EH (cell line): ENCODE measurements around the gene HOXA10.

Experiments
- DNase-seq: peaks from one replicate; pipeline ENCODE4 v3.0.0-alpha.2; 2015; ENCODE audit warnings: low read depth

Gene HOXA10

DNA sequence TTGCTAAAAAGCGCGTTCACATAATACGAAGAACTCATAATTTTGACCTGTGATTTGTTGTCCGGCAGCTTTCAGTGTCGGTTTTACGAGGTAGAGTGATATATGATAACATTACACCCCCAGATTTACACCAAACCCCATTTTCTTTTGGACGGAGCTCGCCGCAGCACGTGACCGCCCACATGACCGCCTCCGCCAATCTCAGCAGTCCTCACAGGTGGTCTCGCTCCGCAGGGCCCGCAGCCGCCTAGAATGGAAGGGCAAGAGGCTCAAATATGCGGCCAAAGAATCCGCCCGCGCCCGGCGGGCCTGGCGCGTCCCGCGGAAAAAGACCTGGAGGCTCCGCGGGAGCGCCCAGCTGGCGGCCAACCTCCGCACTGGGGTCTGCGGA lies 17.6 kb downstream of the HOXA10 start, which contains the start of gene HOXA7:
Gene HOXA7 (minus strand): TSS at position 168 of the 391 bp plus-strand sequence. CDS start 130 bp downstream, at position 38.
- DNase-seq: peak; percentile 77

DNA sequence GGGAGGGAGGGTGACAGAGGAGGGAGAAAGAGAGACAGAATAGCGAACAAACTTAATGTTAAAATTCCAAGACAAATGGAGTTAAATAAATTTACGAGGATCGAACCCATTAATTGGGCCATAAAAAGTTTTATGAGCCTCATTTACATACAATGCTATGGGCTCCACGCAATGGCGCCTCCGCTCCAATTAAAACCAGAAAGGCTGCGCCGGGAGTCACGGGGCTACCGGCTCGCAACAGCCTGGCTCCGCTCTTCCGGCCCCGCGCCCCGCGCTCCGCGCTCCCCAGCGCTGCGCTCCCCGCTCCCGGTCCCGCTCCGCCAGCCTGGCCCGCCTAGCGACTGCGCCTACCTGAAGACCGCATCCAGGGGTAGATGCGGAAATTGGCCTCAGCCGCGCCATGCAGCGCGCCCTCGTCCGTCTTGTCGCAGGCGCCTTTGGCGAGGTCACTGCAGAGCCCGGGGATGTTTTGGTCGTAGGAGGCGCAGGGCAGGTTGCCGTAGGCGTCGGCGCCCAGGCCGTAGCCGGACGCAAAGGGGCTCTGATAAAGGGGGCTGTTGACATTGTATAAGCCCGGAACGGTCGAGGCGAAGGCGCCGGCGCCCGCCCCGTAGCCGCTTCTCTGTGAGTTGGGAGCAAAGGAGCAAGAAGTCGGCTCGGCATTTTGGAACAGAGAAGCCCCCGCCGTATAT lies 18.2 kb downstream of the HOXA10 start:
- peak; percentile 52 for DNase-seq

DNA sequence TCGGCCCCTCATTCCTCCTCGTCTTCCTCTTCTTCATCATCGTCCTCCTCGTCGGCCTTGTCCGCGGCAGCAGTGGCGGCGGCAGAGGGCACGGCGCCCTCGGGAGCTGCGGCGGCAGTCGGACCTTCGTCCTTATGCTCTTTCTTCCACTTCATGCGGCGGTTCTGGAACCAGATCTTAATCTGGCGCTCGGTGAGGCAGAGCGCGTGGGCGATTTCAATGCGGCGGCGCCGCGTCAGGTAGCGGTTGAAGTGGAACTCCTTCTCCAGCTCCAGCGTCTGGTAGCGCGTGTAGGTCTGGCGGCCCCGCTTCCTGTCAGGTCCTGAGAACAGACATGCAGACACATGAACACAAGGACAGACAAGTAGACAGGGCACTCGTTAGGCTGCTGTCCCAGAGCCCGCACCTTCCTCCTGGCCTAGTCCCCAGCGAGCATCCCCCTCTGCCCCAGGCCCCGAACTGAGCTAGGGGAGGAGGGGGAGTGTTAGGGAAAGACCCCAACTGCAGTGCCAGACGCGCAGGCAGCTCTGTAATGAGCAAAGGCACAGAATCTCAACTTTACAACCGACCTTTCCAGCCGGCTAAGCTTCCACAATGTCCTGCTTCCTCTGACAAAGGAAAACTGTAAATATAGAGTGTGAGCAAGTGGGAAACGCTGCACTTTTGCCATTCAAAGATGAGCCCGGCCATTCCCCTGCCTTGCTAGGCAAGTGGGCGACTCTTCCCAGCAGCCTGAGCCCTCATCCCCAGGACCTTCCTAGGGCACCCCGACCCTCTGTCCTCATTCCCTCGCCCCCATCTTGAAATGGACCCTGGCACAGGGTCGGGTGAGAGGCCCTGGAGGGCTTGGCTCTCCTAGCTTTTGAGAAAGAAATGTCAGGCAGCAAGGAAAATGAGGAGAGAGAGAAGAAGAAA lies 19.0 kb downstream of the HOXA10 start:
- DNase-seq: no peak

DNA sequence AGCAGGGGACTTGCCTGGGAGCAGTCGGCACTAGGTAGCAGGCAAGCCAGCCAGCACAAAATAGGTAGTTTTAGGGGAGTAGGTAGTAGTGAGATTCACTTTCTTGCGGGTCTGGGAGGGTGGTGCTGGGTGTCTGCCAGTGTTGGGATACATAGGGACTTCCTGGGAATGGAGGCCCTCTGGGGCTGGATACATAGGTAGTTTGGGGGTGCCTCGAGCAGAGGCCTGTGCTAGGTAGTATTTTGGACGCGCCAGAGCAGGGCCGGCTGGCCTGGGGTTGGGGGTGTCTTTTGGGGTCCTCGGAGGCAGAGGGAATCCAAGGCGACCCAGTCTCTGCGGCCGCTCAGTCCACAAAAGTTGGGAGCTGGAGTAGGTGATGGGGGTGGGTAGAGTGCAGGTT lies 19.8 kb downstream of the HOXA10 start:
- no peak for DNase-seq

DNA sequence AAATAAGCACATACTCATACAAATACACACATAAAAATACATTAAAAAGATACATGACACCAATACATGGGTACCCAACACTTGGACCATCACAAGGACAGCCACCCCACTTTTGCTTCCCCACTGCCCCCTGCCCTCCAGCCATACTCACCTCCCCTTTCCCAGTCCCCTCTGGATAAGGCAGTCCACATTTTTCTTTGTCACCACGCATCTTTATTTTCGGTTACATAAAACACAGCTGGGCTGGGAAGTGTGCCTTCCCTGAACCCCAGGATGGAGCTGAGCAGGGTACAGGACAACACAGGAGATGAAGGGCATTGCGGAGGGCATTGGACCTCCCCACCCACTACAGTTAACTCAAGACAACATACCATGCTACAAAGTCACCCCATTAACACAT lies 20.6 kb downstream of the HOXA10 start:
- no peak for DNase-seq

DNA sequence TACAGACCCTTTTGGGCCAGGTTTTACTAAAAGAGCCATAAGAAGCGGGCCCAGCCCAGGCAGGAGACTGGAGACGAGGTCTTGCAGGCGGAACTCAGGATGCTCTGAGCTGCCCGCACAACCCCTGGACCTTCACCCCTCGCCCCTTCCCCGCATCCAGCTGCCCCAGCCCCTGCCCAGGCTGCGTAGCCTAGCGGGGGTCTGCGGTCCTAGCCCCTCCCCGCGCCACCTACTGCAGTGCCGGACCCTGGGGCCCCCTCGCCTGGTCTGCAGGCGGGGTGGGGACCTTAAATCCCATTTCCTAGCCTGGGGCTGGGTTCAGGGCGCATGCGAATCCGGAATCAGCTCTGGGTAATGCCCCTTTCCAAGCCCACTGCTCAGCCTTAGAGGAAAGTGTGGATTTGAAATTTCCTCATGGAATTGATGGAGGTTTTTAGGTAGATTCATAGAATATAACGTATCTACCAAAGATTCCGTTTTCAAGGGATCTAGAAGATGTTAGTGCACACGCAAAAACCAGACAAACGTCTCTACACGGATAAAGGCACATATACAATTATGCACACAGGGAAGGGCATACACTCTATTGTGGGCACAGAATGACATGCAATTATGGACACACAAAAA lies 21.2 kb downstream of the HOXA10 start:
- no peak for DNase-seq

DNA sequence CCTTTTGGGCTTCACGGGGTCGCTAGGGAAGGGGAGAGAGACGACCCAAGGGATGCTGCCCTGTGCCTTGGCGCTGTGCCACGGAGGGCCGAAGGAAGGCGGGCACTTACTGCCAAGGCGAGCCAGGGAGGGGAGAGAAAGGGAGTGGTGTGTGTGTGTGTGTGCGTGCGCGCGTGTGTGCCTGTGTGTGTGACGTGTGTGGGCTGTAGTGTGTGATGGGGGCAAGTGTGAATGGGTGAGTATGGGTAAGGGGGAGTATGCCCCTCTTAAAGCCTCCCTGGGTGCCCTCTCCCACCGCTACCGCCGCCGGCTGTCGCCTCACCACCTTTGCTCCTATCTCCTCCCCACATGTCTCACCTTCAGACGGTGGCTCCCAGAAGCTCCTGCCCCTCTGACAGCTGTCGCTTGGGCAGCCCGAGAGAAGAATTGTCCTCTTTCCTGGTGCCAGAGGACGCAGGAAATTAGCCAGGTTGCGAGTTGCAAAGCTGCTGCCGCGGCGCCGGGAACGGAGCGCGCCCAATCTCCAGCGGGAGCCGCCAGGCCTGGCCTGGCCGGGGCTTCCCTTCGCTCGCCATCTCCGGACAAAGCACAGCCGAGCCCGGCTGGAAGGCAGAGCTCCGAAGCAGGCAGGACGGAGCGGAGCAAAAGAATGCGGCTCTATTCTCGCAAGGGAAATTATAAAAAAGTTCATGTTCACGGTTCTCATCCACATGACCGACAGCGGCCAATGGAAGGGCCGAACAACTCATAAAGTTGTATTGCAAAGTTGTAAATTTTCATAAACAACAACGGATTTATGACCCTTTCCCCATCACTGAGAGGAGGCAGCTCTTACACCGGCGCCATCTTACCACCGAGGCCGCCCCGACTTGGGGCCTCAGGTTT lies 21.9 kb downstream of the HOXA10 start, which contains the start of gene HOXA3:
Gene HOXA3 (minus strand): TSS at position 653 of the 885 bp plus-strand sequence. CDS start 41,943 bp downstream, outside the sequence.
- peak; percentile 86 for DNase-seq

DNA sequence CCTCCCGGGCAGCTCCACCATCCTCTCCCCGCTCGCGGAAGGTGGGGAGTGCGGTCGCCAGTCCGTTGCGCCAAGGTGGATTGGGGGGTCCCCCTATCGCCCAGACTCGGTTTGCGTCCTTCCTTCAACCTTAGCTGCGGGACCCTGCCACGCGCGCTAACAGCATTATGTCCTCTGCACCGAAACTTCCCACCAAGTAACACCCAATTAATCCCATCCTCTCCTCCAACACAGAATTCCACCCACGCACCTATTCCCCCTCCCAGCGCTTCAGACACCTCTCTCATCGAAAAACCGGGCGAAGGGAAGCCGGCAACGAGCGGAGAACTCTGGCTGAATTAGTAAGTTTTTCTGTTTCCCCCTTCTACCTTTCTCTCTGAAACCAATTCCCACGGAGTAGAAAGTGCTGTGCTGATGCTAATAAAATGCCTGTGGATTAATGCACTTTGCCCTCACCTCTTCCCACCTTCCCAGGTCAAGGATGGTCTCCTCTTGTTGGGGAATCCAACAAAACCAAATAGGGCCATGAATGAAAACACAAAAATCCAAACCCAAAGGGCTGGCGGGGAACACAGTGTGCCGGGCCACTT lies 22.7 kb downstream of the HOXA10 start:
- DNase-seq: peak; percentile 13

DNA sequence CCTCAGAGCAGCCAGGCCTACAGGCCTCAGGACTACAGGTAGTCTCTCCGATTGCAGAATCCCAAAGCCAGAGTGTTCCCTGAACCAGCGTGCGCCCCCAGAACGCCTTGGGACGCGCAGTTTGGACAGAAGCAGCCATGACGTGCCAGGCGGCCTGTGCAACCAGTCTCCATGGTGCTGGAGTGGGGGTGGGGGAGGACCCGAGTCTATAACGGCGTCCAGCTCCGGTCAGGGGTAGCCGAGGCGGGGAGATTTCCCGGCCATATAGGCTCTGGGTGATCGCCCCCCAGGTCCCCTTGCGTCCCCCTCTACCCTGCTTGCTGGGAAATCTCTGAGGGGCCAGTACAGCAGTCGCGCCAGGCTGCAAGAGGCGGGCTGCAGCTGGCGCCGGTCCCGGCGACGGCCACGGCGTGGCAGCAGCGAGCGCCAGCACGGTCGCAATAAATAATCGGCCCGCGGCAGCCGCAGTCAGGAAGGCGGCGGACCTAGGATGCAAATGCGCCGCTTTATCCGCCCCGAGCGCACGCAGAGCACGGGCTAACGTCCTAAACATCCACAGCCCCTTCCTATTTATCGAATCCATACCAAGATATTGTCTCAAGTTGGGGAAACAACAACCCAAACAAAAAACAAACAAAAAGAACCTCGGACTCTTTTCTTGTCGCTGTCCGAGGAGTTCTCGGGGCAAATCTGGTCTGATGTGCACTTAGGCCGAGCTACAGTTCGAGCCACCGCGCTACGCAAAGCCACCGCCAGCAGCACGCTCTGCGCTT lies 23.4 kb downstream of the HOXA10 start:
- peak; percentile 84 for DNase-seq

DNA sequence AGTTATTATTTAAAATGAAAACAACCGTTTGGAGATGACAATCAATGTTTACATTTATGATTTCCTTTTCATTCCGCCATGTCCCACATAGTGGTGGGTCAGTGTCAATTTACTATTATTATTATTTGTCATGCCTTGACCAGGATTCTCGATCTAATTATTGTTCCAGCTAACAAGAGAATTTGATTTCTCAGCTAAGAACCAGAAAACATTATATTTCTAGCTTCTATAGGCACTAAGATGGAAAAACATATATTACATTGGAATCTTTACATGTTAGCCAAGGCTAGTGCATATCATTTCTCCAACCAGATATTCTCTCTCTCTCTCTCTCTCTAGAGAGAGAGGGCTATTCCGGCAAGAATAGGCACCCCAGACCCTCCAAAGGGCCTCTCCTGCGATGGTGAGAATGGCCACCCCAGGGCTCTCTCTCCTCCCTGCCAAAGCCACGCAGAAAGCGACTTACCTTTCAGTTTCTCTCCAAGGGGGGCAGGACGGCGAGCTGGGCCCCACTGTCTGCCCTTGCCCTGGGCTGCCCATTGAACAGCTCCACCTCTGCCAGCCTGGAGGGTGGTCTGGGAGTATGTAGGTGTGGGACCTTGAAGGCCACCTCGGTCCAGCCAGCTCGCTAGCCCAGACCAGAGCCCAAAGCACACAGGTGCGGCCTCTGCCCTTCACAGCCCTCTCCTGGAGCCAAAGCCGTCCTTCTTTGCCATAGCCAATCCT lies 24.1 kb downstream of the HOXA10 start:
- no peak for DNase-seq

DNA sequence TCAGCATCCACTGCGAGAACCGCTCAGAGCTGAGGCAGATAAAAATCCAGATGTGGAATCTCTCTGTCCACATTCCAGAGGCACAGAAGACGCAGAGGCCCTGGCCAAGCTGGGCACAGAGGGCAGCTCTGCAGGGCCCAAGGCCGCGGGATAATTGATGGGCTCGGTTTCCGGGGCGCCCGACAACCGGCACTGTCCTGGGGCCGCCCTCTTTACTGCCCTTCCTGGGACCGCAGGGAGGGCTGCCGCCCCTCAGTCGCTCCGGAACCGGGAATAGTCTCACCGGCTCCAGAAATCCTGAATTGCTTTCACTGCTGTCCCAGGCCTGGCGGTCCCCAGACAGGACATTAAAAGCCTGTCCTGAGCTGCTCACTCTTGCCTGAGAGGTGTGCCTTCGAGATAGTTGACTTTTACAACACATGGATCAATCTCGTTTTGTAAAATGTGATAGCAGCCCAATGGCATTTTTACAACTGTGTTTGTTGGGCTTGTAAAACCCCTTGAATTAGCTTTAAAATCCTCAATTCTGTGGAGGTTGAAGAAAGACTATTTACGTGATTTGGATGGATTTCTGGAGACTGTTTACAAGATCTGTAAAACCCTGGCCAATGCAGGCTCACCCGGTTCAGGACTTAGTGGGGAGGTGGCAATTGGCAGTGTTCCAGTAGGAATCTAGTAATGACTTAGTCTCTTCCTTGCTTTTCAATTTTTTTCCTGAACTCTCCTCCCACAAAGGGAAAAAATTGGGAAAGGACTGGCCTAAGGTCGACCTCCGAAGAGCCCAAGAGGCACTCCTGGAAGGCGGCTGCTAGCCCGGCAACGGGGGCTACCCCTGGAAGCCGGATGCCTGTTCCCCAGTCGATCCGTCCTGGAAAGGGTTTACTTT lies 25.1 kb downstream of the HOXA10 start:
- peak; percentile 64 for DNase-seq

DNA sequence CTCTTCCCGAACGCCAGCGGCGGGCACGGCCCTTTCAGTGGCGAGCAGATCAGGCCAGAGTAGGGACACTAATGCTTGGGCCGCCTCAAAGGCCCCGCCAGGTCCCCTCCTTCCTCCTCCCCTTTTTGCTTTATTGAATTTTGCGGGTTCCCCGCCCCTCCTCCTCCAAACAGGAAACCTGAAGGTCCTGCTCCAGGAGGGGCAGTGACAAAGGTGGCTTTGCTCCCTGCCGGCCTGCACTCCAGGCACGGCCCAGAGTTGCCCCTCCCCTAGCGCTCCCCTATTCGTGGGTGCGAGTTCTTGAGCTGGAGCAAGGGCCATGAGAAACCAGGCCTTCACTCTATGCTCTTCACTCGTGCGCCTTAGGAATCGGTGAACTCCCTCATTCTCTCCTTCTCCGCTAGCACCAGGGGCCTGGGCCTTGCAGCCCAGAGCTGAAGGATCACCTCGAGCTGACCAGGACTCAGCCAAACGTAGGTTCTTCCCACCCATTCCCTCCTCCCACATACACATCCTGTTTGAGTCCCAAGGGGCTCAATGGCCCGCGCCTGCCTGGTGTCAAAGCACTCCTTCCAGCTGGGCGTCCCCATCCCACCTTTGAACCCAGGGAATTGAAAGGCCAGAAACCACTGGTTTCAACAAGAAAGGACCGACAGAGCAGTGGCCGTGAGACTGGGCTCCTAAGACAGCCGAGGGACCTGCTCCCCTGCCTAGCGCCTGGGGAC lies 25.9 kb downstream of the HOXA10 start:
- DNase-seq: no peak

DNA sequence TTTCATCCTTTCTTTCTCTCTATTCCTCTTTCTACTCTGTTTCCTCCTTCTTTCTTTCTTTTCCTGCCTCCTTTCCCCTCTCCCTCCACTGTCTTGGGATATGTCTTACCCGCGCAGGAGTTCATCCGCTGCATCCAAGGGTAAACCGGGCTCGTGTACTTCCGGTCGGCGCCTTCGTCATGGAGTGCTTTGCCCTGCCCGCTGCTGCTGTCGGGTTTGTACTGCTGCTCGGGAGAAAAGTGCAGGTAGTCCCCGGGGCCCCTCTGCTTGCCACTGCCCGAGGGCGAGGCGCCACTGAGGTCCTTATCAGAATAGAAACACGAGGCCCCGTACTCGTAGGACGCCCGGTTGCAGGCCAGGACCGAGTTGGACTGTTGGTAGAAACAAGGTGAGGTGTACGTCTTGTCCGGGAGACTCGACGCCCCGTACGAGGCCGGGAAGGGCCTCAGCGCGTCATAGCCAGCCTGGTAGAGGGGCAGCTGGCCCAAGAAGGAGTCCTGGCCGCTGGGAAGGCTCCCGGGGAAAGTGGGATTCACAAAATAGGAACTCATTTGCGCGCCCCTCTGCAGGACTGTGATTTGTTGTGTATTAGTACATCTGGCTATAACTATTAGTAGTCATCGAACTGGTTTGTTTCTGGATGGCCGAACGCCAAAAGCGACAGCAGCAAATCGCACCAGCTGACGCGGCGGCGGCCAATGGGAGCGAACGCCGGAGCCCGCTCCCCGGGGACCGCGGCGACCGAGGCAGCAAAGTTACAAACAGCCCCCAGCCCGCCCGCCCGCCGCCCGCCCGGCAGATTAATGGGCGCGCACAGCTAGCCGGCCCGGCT lies 26.7 kb downstream of the HOXA10 start, which contains the start of gene HOXA6:
Gene HOXA6 (minus strand): TSS at position 576 of the 832 bp plus-strand sequence. CDS start 25 bp downstream, at position 551.
- DNase-seq: peak; percentile 22

DNA sequence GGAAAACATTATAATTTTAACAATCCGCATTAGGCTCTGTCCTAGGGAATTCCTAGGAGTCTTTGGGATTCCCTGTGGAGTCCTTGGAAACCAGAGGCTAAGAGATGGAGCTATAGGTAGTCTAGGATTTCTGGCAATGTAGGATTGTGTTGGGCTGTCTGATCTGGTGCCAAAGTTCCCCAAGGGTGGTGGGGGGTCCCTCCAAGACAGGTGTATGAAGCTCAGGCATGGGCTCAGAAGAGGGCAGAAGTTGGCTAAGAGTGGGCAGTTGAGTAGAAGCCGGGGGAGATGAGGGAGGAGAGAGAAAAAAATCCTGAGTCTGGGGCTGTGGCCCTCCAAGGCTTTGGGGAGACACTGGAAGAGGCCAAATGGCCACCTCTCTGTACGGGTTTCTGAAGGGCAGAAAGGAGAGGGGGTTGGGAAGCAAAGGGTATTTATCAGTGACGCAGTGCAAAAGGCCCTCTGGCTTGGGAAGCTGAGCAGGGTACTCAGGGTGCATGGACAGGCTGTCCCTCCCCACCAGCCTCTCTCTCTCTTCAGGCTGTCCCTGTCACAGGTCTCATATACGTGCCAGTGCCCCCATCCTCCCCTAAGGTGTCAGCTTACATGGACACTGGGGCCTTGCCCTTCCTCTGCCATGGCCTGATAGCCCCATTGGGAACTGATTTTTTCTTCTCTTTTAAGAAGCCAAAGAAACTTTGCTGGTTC lies 27.5 kb downstream of the HOXA10 start:
- no peak for DNase-seq

DNA sequence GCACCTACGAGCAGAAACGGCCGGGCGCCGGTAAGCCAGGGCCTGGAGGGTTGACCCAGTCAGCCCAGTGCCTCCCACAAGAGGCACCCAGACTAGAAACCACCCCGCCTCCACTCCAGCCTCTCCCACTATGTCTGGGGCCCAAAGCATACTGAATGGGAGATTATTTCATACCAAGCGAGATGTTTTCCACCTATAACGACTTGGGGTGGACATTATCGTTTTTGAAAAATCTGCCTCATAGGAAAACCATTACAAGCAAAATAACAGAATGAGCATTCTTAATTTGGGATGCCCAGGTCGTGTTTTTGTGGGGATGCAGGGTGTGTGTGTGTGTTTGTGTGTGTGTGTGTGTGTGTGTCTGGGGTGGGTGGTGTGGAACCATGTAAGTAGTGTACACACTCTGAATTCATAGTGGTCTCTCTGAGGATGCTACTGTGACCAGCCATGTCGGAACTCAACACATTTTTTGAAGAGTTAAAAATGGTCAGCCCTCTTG lies 28.2 kb downstream of the HOXA10 start:
- no peak for DNase-seq
